A673 (cell line): ENCODE data around the gene AK2. TPM values are rescaled to one million over a fixed set of nuclear protein-coding genes. Genes with fewer than 3 reads are reported as not detected.

Experiments used
- BruUV-seq: library from RNA; stranded (reverse); fragments of 400-500 nt; replicated peaks from 2 replicates; lab custom pipeline; 2021; lab: Mats Ljungman, UMichigan
- CTCF ChIA-PET: fragments of 300-600 bp; sonication (Branson Sonifier 250); formaldehyde crosslinking; loops from one replicate; lab custom pipeline; 2022; ENCODE audit warnings: antibody characterized with exemption; lab: Charles Lee
- POLR2A ChIA-PET: fragments of 300-600 bp; sonication (Branson Sonifier 250); formaldehyde crosslinking; loops from one replicate; lab custom pipeline; 2022; ENCODE audit warnings: antibody characterized with exemption; ENCODE audit not compliant: low non-redundant PET; lab: Charles Lee
- DNase-seq: peaks from one replicate; pipeline ENCODE4 v3.0.0-alpha.2; 2015; ENCODE audit warnings: low spot score
- H3K27ac ChIP-seq: fragments of 200-600 bp; sonication (generic); 2 replicates; pipeline ENCODE4 v1.5.1; 2016; ENCODE audit warnings: mixed run types, low read depth, mild to moderate bottlenecking, mixed read lengths, antibody characterized with exemption, low read length; ENCODE audit not compliant: poor library complexity, severe bottlenecking
- H3K27me3 ChIP-seq: fragments of 200-600 bp; sonication (generic); replicated peaks from 2 replicates; pipeline ENCODE4 v1.6.1; 2017; ENCODE audit warnings: mixed run types, low read depth, mild to moderate bottlenecking, mixed read lengths, antibody characterized with exemption, low read length; ENCODE audit not compliant: insufficient read depth, poor library complexity
- H3K36me3 ChIP-seq: fragments of 200-600 bp; sonication (generic); 2 replicates; pipeline ENCODE4 v1.6.1; 2016; ENCODE audit warnings: mixed run types, mild to moderate bottlenecking, mixed read lengths, antibody characterized with exemption, low read length; ENCODE audit not compliant: insufficient read depth, poor library complexity, severe bottlenecking
- H3K4me1 ChIP-seq: fragments of 200-600 bp; sonication (generic); 2 replicates; pipeline ENCODE4 v1.6.1; 2017; ENCODE audit warnings: mixed run types, mild to moderate bottlenecking, mixed read lengths, antibody characterized with exemption, low read length; ENCODE audit not compliant: insufficient read depth, poor library complexity, severe bottlenecking
- H3K4me3 ChIP-seq: fragments of 200-600 bp; sonication (generic); 2 replicates; pipeline ENCODE4 v1.5.1; 2016; ENCODE audit warnings: low read depth, mixed run types, mild to moderate bottlenecking, mixed read lengths, low read length; ENCODE audit not compliant: poor library complexity, severe bottlenecking
- H3K9me3 ChIP-seq: fragments of 200-600 bp; sonication (generic); 2 replicates; pipeline ENCODE4 v1.6.1; 2016; ENCODE audit warnings: mixed run types, low read depth, mild to moderate bottlenecking, mixed read lengths, antibody characterized with exemption, low read length; ENCODE audit not compliant: poor library complexity, severe bottlenecking
- CTCF ChIP-seq: fragments of 300-800, 200-600 bp; sonication (generic); conservative IDR thresholded peaks from 2 replicates; pipeline ENCODE4 v1.5.1; 2017; ENCODE audit warnings: low read depth, mild to moderate bottlenecking, antibody characterized with exemption, low read length, moderate library complexity, mixed read lengths
- EZH2 ChIP-seq: fragments of 200-600 bp; sonication (generic); IDR thresholded peaks from 2 replicates; pipeline ENCODE4 v1.6.1; 2017; ENCODE audit warnings: borderline replicate concordance, low read depth, mild to moderate bottlenecking, mixed read lengths, antibody characterized with exemption, low read length; ENCODE audit not compliant: poor library complexity, severe bottlenecking
- intact Hi-C: fragments of 100-400 bp; cut with micrococcal nuclease; formaldehyde crosslinking; loops from one replicate; pipeline ENCODE4 v1.10.0; 2022; ENCODE audit not compliant: unreplicated experiment
- total RNA-seq: library from RNA; stranded (reverse); gene quantifications from 2 replicates; pipeline ENCODE4 v1.2.3, GENCODE V29; 2021

AK2 gene
- total RNA-seq, 1 experiment from 2014 or later = 196 TPM

- TF ChIP-seq EZH2 = no peak
- no peak for TF ChIP-seq CTCF
- no peak for DNase-seq
- intact Hi-C loops = no loop called here
- H3K4me1 ChIP-seq = peaks cover 2% of the 10 kb centered on the region
- no TSS peak for BruUV-seq
- no peak overlapping the region for H3K4me3 ChIP-seq
- ChIA-PET POLR2A (no interaction called here), CTCF (no interaction called here)
- H3K36me3 ChIP-seq = no peaks in the 10 kb centered on the region
- H3K9me3 ChIP-seq = no peaks in the 10 kb centered on the region
- H3K27ac ChIP-seq = no peak overlapping the region
- no peaks in the 10 kb centered on the region for H3K27me3 ChIP-seq
These were observed 8.6 kb upstream of the AK2 start for GRCh38 chr1:33045246-33045645.

DNA sequence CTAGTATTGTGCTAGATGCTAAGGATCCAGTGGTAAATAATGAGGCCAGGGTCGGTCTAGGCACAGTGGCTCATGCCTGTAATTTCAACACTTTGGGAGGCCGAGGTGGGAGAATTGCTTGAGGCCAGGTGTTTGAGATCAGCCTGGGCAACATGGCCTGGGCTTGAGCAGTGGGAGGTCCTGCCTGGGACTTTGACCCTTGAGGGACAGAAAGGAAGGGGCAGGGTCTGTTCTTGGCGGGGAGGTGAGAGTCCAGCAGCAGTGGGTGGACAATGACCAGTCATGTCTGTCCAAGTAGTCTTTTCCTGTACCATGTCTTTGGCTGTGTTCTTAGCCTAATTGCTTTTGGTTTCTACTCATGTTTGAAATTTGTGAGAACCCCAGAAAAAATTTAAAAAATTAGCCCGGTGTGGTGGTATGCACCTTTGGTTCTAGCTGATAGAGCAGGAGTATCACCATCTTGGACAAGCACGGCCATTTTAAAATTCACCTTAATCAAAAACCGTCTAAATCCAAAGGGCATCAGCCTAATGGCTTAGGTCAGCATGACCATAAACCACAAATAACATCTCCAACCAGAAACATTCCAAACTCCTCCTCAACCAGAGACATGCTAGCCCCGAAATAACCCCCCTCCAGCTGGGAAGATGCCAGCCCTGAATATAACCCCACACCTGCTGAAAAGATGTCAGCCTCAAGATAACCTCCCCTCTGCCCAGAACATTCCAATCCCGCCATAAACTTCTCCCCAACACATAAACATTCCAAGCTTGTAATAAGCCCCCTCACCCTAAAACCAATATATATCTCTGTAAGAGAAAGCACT is 6.8 kb upstream of the AK2 start:
- Histone ChIP-seq H3K36me3 (no peaks in the 10 kb centered on the region), H3K27me3 (no peaks in the 10 kb centered on the region), H3K4me1 (no peaks in the 10 kb centered on the region), H3K9me3 (no peaks in the 10 kb centered on the region), H3K27ac (no peak overlapping the region), H3K4me3 (no peak overlapping the region)
- no TSS peak for BruUV-seq
- CTCF ChIA-PET = no interaction called here
- intact Hi-C loops = no loop called here
- no peak for TF ChIP-seq CTCF
- no peak for TF ChIP-seq EZH2
- DNase-seq = no peak
- POLR2A ChIA-PET = no interaction called here

DNA sequence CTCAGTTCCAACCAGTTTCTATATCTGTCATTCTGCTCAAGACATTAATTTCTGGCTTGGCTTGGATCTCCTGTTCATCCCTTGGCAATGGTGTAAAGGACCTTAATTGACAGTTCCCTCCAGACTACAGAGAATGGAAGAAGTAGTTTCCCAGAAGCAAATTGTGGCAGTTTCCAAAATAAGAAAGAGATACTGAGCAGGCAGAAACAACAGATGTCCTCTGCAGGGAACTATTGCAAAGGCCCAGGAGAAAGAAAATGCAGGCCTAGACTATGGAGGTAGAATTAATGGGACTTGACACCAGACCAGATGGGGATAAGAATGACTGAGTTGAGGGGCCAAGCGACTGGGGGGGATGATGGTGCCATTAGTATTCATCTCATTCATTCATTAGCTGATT is 6.1 kb upstream of the AK2 start:
- no peak for DNase-seq
- no peaks in the 10 kb centered on the region for H3K36me3 ChIP-seq
- no peaks in the 10 kb centered on the region for H3K9me3 ChIP-seq
- intact Hi-C loops = no loop called here
- no peak overlapping the region for H3K27ac ChIP-seq
- no peaks in the 10 kb centered on the region for H3K27me3 ChIP-seq
- POLR2A ChIA-PET = no interaction called here
- H3K4me3 ChIP-seq = no peak overlapping the region
- CTCF ChIA-PET = no interaction called here
- no peaks in the 10 kb centered on the region for H3K4me1 ChIP-seq
- BruUV-seq = no TSS peak
- no peak for TF ChIP-seq EZH2

GRCh38 chr1:33041026-33041425 is 4.3 kb upstream of the AK2 start:
- no peaks in the 10 kb centered on the region for H3K9me3 ChIP-seq
- CTCF ChIA-PET = no interaction called here
- POLR2A ChIA-PET = no interaction called here
- intact Hi-C loops = no loop called here
- H3K27me3 ChIP-seq = no peaks in the 10 kb centered on the region
- H3K4me3 ChIP-seq = no peak overlapping the region
- no peak overlapping the region for H3K27ac ChIP-seq
- BruUV-seq = no TSS peak
- H3K36me3 ChIP-seq = no peaks in the 10 kb centered on the region
- no peak for TF ChIP-seq CTCF
- TF ChIP-seq EZH2 = no peak
- H3K4me1 ChIP-seq = no peaks in the 10 kb centered on the region
- no peak for DNase-seq
